HG03575 (cell line): ENCODE measurements around the gene RFK.

Source experiments
- ATAC-seq: cut with Tn5 transposase; IDR thresholded peaks from one replicate; pipeline ENCODE4 v1.9.1; 2021; ENCODE audit not compliant: unreplicated experiment, insufficient number of reproducible peaks, low FRiP score; ENCODE audit errors: extremely low read depth

The RFK gene

GRCh38 chr9:76414661-76415060 is 20.4 kb upstream of the RFK start:
- no peak for ATAC-seq

- ATAC-seq: no peak
Measured at GRCh38 chr9:76413658-76414057, 19.4 kb upstream of the RFK start.

- ATAC-seq: no peak
Measured at GRCh38 chr9:76412638-76413037, 18.4 kb upstream of the RFK start.

GRCh38 chr9:76405868-76406267 is 11.6 kb upstream of the RFK start:
- ATAC-seq: no peak

GRCh38 chr9:76405340-76405739 is 11.1 kb upstream of the RFK start:
- ATAC-seq: no peak

- no peak for ATAC-seq
Measured at GRCh38 chr9:76404401-76404800, 10.2 kb upstream of the RFK start.

GRCh38 chr9:76403352-76403751 is 9.1 kb upstream of the RFK start:
- ATAC-seq: no peak

- no peak for ATAC-seq
Measured at GRCh38 chr9:76401580-76402354, 7.5 kb upstream of the RFK start.

GRCh38 chr9:76401176-76401575 is 7.0 kb upstream of the RFK start:
- ATAC-seq: no peak

GRCh38 chr9:76400534-76401096 is 6.4 kb upstream of the RFK start:
- no peak for ATAC-seq

GRCh38 chr9:76399856-76400255 is 5.6 kb upstream of the RFK start:
- no peak for ATAC-seq

- no peak for ATAC-seq
Measured at GRCh38 chr9:76396597-76396996, 2.4 kb upstream of the RFK start.

GRCh38 chr9:76396144-76396543 is 1.9 kb upstream of the RFK start:
- ATAC-seq: no peak

GRCh38 chr9:76395381-76395780 is 1.2 kb upstream of the RFK start:
- no peak for ATAC-seq

GRCh38 chr9:76394960-76395252 is 680 bp upstream of the RFK start:
- ATAC-seq: peak; percentile 40

GRCh38 chr9:76390656-76391055 is 3.6 kb downstream of the RFK start:
- ATAC-seq: no peak

GRCh38 chr9:76379494-76379893 is 14.7 kb downstream of the RFK start:
- no peak for ATAC-seq

- no peak for ATAC-seq
Measured at GRCh38 chr9:76378367-76379073, 15.7 kb downstream of the RFK start.

- no peak for ATAC-seq
Measured at GRCh38 chr9:76377791-76378190, 16.4 kb downstream of the RFK start.

- no peak for ATAC-seq
Measured at GRCh38 chr9:76374783-76375559, 19.3 kb downstream of the RFK start.
